Coronary artery (tissue), 2 donors: ENCODE measurements around the gene CD47.

ENCODE experiments used
- DNase-seq: peaks from one replicate; pipeline ENCODE4 v3.0.0-alpha.2; 2017; ENCODE audit warnings: low spot score
- H3K27ac ChIP-seq, 2 donors: fragments of 200-600 bp; sonication (generic); one replicate each; pipeline ENCODE4 v1.5.1; 2016 to 2019
- H3K4me3 ChIP-seq: fragments of 200-600 bp; sonication (generic); 2 replicates; pipeline ENCODE4 v1.5.1; 2016; ENCODE audit warnings: mild to moderate bottlenecking, moderate library complexity
- TF ChIP-seq, protein P1 (sequence below): fragments of 200-600 bp; sonication (generic); IDR thresholded peaks from one replicate; pipeline ENCODE4 v1.5.1; 2019; ENCODE audit warnings: antibody characterized with exemption

Gene CD47

DNA sequence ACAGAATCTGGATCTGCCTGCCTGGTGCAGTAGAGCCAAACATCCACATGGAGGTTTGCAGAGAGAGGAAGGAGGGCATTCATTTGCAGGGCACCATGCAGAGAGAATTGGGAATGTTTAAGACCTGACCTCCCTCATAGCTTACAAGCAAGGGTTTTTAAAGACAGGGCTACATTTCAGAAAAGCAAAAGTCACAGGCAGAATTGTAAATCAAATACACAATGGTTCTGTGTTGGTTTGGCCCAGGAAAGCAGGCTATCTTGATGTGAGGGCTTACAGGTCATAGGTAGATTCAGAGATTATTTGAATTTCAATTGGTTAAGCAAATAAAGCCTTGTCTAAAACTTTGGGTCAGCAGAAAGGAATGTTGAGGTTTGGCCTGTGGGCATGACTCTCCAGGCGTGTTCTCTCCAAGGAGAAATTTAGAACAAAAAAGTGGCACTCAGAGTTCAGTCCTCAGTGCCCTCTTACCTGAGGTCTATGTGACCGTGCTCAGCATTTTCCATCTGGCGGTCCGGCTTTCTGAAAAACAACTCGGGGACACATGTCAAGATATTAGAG lies 91.5 kb downstream of the CD47 start:
- Histone ChIP-seq H3K4me3 (no peak overlapping the region), H3K27ac (no peak overlapping the region)
- TF ChIP-seq, protein P1, sequence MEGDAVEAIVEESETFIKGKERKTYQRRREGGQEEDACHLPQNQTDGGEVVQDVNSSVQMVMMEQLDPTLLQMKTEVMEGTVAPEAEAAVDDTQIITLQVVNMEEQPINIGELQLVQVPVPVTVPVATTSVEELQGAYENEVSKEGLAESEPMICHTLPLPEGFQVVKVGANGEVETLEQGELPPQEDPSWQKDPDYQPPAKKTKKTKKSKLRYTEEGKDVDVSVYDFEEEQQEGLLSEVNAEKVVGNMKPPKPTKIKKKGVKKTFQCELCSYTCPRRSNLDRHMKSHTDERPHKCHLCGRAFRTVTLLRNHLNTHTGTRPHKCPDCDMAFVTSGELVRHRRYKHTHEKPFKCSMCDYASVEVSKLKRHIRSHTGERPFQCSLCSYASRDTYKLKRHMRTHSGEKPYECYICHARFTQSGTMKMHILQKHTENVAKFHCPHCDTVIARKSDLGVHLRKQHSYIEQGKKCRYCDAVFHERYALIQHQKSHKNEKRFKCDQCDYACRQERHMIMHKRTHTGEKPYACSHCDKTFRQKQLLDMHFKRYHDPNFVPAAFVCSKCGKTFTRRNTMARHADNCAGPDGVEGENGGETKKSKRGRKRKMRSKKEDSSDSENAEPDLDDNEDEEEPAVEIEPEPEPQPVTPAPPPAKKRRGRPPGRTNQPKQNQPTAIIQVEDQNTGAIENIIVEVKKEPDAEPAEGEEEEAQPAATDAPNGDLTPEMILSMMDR = no peak
- no peak for DNase-seq

GRCh38 chr3:107997671-107998070 lies 93.2 kb downstream of the CD47 start:
- TF ChIP-seq, protein P1 = no peak
- Histone ChIP-seq H3K4me3 (no peak overlapping the region), H3K27ac (no peak overlapping the region)
- no peak for DNase-seq

DNA sequence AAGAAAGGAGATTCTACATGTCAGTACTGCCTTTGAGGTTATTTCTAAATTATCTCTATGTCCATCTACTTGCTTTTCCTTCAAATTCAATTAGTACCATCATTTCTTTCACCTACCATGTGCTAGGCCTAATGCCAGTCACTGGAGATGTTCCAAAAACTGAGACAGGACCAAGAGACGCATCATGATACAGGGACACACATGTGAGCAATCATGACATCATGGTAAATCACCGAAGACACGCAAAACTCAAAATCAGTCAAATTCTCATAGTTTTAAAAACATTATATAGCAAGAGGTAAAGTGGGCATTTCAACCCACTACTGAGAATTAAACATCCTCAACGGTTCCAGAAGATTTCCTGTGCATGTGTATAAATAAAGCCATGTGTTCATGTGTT lies 95.0 kb downstream of the CD47 start:
- Histone ChIP-seq H3K4me3 (no peak overlapping the region), H3K27ac (no peak overlapping the region)
- TF ChIP-seq, protein P1 = no peak
- no peak for DNase-seq

- DNase-seq = no peak
- TF ChIP-seq, protein P1 = no peak
- Histone ChIP-seq H3K27ac (no peak overlapping the region), H3K4me3 (no peak overlapping the region)
Measured at GRCh38 chr3:107994956-107995715, 95.7 kb downstream of the CD47 start.

DNA sequence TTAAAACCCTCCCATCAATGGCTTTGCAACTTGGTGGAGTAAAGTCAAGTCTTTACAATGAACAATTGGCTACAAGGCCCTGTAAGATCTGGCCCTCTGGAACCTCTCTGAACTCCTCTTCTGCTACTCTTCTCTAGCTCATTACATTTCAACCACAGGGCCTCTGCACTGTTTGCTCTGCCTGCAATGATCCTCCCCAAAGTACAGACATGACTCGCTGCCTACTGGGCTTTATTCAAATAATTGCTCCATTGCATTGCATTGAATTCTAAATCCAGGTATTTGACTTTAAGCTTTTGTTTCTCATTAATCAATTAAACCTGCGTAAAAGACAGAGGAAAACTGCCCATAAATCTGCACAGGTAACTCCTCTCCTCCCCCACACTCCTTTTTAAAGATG lies 96.7 kb downstream of the CD47 start:
- no peak for DNase-seq
- TF ChIP-seq, protein P1 = no peak
- H3K4me3 ChIP-seq = no peak overlapping the region
- H3K27ac ChIP-seq = no peak overlapping the region

- H3K27ac ChIP-seq = no peak overlapping the region
- TF ChIP-seq, protein P1 = no peak
- no peak for DNase-seq
- H3K4me3 ChIP-seq = no peak overlapping the region
Measured at GRCh38 chr3:107993771-107994170, 97.1 kb downstream of the CD47 start.
